Measurements from ENCODE around the gene TMEM212. TPM values are rescaled to one million over a fixed set of nuclear protein-coding genes. Genes with fewer than 3 reads are reported as not detected.
A peak's percentile ranks its signal among the peaks of the same experiment; 100 is the strongest.
"Not testable (repeated sequence)": the region's sequence is repeated elsewhere in the genome, so short reads cannot be mapped to it uniquely, and the experiment has no call there.

Gene TMEM212
- polyA plus RNA-seq, 1 experiment = not detected

GRCh38 chr3:171854649-171855305 is 11.6 kb downstream of the TMEM212 start:
- Histone ChIP-seq H3K27me3 (ENCODE audit: control insufficient read depth, insufficient read depth, low read length) (no peaks in the 10 kb centered on the region), H3K36me3 (ENCODE audit: control insufficient read depth, insufficient read depth, low read length) (no peaks in the 10 kb centered on the region), H3K4me3 (ENCODE audit: low read depth, low read length) (no peak overlapping the region)
- no peak for DNase-seq (ENCODE audit: low read depth)
- ChIA-PET CTCF (no interaction called here), POLR2A (interaction anchor here (0.6 kb wide), 1 partner anchor 218 kb away, joined by 3 read pairs; no protein-coding TSS in a partner anchor)
- TF ChIP-seq, protein P1, sequence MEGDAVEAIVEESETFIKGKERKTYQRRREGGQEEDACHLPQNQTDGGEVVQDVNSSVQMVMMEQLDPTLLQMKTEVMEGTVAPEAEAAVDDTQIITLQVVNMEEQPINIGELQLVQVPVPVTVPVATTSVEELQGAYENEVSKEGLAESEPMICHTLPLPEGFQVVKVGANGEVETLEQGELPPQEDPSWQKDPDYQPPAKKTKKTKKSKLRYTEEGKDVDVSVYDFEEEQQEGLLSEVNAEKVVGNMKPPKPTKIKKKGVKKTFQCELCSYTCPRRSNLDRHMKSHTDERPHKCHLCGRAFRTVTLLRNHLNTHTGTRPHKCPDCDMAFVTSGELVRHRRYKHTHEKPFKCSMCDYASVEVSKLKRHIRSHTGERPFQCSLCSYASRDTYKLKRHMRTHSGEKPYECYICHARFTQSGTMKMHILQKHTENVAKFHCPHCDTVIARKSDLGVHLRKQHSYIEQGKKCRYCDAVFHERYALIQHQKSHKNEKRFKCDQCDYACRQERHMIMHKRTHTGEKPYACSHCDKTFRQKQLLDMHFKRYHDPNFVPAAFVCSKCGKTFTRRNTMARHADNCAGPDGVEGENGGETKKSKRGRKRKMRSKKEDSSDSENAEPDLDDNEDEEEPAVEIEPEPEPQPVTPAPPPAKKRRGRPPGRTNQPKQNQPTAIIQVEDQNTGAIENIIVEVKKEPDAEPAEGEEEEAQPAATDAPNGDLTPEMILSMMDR (IDR thresholded peaks at IDR 0.05; ENCODE audit: insufficient read depth, low read depth, low read length) = no peak

GRCh38 chr3:171858770-171859169 is 15.6 kb downstream of the TMEM212 start:
- H3K36me3 ChIP-seq (ENCODE audit: control insufficient read depth, insufficient read depth, low read length); H3K4me3 ChIP-seq (ENCODE audit: low read depth, low read length); POLR2A ChIA-PET; DNase-seq (ENCODE audit: low read depth); CTCF ChIA-PET; H3K27me3 ChIP-seq (ENCODE audit: control insufficient read depth, insufficient read depth, low read length): not testable (repeated sequence)

DNA sequence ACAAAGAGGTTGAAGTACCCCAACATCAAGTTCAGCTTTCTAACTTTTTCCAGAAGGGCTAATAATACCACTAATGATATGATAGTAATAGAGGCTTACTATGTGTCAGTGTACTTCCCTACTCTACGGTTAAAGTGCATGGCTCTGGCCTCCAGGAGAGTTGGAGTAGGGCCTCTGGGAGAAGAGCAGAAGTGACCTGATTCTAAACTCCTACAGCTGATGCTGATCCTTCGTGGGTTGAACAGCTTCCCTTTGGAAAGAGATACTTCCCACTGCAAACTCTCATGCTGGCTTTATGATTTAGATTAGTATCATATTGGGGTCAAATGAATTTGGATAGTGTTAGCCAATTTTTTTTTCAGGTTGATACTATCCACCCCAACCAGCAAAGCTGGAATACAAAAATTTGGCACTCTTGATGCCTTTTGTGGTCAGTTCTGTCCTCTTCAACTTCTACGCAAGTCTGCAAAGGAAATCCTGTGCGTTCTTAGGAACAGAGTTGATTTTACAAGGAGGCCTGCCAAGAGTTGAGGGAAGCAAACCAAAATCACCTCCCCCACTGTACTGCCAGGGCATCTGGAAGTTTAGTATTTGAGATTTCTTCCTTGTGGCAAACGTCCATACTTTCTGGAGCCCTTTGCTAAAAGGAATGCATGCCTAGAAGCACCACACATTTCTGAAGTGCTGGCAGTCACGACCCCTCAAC is 17.8 kb downstream of the TMEM212 start:
- peak; percentile 75 for DNase-seq (ENCODE audit: low read depth)
- no peaks in the 10 kb centered on the region for H3K36me3 ChIP-seq (ENCODE audit: control insufficient read depth, insufficient read depth, low read length)
- TF ChIP-seq, protein P1 (IDR thresholded peaks at IDR 0.05; ENCODE audit: insufficient read depth, low read depth, low read length) = no peak
- CTCF ChIA-PET = interaction anchor here (0.7 to 1.0 kb wide), 3 partner anchors 12 to 27 kb away, joined by 3 to 4 read pairs (median 4); no protein-coding TSS in a partner anchor
- POLR2A ChIA-PET = interaction anchor here (0.6 kb wide), 1 partner anchor 176 kb away, joined by 4 read pairs; no protein-coding TSS in a partner anchor
- H3K4me3 ChIP-seq (ENCODE audit: low read depth, low read length) = no peak overlapping the region
- no peaks in the 10 kb centered on the region for H3K27me3 ChIP-seq (ENCODE audit: control insufficient read depth, insufficient read depth, low read length)

- H3K4me3 ChIP-seq (ENCODE audit: low read depth, low read length) = no peak overlapping the region
- ChIA-PET CTCF (no interaction called here), POLR2A (no interaction called here)
- DNase-seq (ENCODE audit: low read depth) = no peak
- TF ChIP-seq, protein P1 (IDR thresholded peaks at IDR 0.05; ENCODE audit: insufficient read depth, low read depth, low read length) = no peak
- H3K36me3 ChIP-seq (ENCODE audit: control insufficient read depth, insufficient read depth, low read length) = no peaks in the 10 kb centered on the region
- H3K27me3 ChIP-seq (ENCODE audit: control insufficient read depth, insufficient read depth, low read length) = no peaks in the 10 kb centered on the region
Observed at GRCh38 chr3:171862392-171862791, 19.2 kb downstream of the TMEM212 start.

DNA sequence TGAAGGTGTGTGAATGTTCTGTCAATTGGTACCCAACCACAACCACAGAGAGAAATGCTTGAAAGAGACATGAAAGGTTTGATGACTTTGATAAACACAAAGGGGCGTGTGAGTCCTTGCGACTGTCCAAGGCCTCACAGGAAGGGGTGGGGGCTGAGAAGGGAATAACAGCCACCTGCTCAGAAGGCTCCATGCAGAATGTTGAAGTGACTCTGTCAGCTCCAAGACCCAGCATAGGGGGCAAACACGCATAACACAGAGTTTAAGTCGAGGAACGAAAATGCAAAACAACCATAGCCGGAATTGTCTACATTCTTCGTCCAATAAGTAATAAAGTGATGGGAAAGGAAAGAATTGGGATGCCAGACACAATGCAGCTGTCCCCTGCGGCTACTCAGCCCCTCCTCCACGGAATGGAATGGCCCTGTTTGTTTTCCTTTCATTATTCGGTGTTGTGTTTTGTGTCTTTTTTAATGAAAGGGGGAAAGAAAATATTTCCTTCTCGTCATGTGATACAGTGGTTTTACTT is 19.9 kb downstream of the TMEM212 start:
- DNase-seq (ENCODE audit: low read depth) = peak; percentile 39
- H3K36me3 ChIP-seq (ENCODE audit: control insufficient read depth, insufficient read depth, low read length) = no peaks in the 10 kb centered on the region
- no peak overlapping the region for H3K4me3 ChIP-seq (ENCODE audit: low read depth, low read length)
- TF ChIP-seq, protein P1 (IDR thresholded peaks at IDR 0.05; ENCODE audit: insufficient read depth, low read depth, low read length) = no peak
- no peaks in the 10 kb centered on the region for H3K27me3 ChIP-seq (ENCODE audit: control insufficient read depth, insufficient read depth, low read length)
- POLR2A ChIA-PET = no interaction called here
- CTCF ChIA-PET = interaction anchor here (0.5 kb wide), 1 partner anchor 21 kb away, joined by 6 read pairs; no protein-coding TSS in a partner anchor

Data from BJ (cell line).